WERI-Rb-1 (cell line): Measurements from ENCODE around the gene CRYGN.

Experiments used
- DNase-seq: peaks from one replicate; pipeline ENCODE4 v3.0.0-alpha.2; 2020
- H3K27ac ChIP-seq: fragments of 250-450 bp; sonication (Bioruptor Pico); 2 replicates; pipeline ENCODE4 v1.5.1; 2020; ENCODE audit warnings: mild to moderate bottlenecking, moderate library complexity
- H3K27me3 ChIP-seq: fragments of 250-450 bp; sonication (Bioruptor Pico); 2 replicates; pipeline ENCODE4 v1.5.1; 2021; ENCODE audit warnings: mild to moderate bottlenecking, low read depth, moderate library complexity; ENCODE audit not compliant: insufficient read depth, severe bottlenecking
- H3K36me3 ChIP-seq: fragments of 250-450 bp; sonication (Bioruptor Pico); 2 replicates; pipeline ENCODE4 v1.5.1; 2020; ENCODE audit warnings: mild to moderate bottlenecking, moderate library complexity
- H3K4me3 ChIP-seq: 2 replicates; pipeline ENCODE4 v1.5.1; 2011; ENCODE audit warnings: low read depth, mild to moderate bottlenecking, control low read depth, low read length
- H3K9me3 ChIP-seq: fragments of 250-450 bp; sonication (Bioruptor Pico); 2 replicates; pipeline ENCODE4 v1.5.1; 2021; ENCODE audit warnings: mild to moderate bottlenecking, moderate library complexity; ENCODE audit not compliant: severe bottlenecking
- TF ChIP-seq, protein P1 (sequence below): IDR thresholded peaks from 2 replicates; pipeline ENCODE4 v1.5.1; 2011; ENCODE audit warnings: low read depth, mild to moderate bottlenecking, control low read depth, inconsistent platforms, low read length

CRYGN gene

DNA sequence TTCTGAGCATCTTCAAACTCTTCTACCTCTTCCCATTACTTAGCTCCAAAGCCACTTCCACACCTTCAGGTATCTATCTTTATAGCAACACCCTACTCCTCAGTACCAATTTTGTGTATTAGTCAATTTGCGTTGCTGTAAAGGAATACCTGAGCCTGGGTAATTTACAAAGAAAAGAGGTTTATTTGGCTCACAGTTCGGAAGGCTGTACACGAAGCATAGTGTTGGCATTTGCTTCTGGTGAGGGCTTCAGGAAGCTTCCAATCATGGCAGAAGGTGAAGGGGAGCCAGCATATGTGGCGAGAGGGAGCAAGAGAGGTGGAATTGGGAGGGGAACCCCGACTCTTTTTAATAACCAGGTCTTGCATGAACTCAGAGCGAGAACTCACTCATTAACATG lies 17.6 kb upstream of the CRYGN start:
- H3K27me3 ChIP-seq, result no peaks in the 10 kb centered on the region
- no peak for DNase-seq
- TF ChIP-seq, protein P1, sequence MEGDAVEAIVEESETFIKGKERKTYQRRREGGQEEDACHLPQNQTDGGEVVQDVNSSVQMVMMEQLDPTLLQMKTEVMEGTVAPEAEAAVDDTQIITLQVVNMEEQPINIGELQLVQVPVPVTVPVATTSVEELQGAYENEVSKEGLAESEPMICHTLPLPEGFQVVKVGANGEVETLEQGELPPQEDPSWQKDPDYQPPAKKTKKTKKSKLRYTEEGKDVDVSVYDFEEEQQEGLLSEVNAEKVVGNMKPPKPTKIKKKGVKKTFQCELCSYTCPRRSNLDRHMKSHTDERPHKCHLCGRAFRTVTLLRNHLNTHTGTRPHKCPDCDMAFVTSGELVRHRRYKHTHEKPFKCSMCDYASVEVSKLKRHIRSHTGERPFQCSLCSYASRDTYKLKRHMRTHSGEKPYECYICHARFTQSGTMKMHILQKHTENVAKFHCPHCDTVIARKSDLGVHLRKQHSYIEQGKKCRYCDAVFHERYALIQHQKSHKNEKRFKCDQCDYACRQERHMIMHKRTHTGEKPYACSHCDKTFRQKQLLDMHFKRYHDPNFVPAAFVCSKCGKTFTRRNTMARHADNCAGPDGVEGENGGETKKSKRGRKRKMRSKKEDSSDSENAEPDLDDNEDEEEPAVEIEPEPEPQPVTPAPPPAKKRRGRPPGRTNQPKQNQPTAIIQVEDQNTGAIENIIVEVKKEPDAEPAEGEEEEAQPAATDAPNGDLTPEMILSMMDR, result no peak
- H3K36me3 ChIP-seq, result no peaks in the 10 kb centered on the region
- no peak overlapping the region for H3K27ac ChIP-seq
- H3K4me3 ChIP-seq, result no peak overlapping the region
- peaks cover 5% of the 10 kb centered on the region for H3K9me3 ChIP-seq

DNA sequence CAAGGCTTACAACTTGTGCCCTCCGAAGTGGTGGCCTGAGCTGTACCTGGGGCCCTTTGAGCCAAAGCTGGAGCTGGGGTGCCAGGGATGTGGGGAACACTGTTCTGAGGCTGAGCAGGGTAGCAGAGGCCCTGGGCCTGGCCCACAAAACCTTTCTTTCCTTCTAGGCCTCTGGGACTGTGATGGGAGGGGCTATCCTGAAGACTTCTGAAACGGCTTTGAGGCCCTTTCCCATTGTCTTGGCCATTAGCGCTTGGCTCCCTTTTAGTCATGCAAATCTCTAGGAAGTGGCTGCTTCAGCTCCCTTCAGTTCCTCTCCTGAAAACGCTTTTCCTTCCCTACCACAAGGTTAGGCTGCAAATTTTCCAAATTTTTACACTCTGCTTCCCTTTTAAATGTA lies 16.8 kb upstream of the CRYGN start:
- Histone ChIP-seq H3K9me3 (no peaks in the 10 kb centered on the region), H3K27ac (no peak overlapping the region), H3K27me3 (no peaks in the 10 kb centered on the region), H3K4me3 (no peak overlapping the region), H3K36me3 (no peaks in the 10 kb centered on the region)
- TF ChIP-seq, protein P1, result no peak
- no peak for DNase-seq

DNA sequence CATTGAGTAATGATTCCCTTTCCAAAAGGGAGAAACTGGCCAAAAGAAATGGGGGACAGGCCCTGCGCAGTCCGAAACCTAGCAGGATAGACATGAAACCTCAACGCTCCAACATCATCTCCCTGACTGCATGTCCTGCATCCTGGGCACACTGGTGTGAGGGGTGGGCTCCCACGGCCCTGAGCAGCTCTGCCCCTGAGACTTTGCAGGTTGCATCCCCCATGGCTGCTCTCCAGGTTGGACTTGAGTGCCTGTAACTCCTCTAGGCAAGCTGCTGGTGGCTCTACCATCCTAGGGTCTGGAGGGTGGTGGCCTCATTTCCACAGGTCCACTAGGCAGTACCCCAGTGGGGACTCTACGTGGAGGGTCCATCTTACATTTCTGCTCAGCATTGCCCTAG lies 16.3 kb upstream of the CRYGN start:
- H3K9me3 ChIP-seq, result no peaks in the 10 kb centered on the region
- no peak overlapping the region for H3K27ac ChIP-seq
- TF ChIP-seq, protein P1, result no peak
- H3K36me3 ChIP-seq, result no peaks in the 10 kb centered on the region
- no peak for DNase-seq
- no peak overlapping the region for H3K4me3 ChIP-seq
- no peaks in the 10 kb centered on the region for H3K27me3 ChIP-seq

DNA sequence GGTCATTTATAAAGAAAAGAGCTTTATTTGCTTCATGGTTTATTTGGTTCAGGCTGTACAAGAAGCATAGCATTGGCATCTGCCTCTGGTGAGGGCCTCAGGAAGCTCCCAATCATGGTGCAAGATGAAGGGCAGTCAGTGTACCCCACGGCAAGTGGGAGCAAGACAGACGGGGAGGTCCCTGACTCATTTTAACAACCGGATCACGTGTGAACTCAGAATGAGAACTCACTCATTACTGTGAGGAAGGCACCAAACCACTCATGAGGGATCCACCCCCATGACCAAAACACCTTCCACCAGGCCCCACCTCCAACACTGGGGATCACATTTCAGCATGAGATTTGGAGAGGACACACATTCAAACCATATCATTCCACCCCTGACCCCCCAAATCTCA lies 15.7 kb upstream of the CRYGN start:
- no peaks in the 10 kb centered on the region for H3K9me3 ChIP-seq

DNA sequence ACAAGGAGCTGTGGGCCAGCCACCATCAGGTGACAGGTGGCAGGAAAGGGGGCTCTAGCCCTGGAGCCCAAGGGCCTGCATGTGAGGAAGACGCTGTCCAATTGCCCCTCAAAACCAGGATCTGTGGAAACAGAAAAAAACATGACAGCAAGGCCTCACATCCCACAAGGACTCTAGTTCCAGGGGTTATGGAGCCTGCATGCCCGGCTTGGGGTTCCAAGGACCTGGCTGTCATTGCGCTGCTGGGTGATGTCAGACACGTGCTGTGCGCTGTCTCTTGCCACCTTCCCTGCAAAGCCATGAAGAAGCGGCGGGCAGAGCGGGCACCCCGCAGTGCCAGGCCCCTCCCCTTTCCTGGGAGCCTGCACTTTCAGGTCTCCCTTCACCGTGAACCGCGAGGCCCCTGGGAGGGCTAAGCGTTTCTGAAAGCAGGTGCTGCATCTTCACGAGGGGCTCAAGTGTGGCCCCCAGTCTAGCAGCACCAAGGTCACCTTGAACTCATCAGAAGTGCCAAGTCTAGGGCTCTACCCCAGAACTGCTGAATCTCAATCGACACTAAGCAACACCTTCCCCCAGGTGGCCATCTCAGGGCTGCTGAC lies 15.1 kb upstream of the CRYGN start:
- TF ChIP-seq, protein P1, result no peak
- Histone ChIP-seq H3K27me3 (no peaks in the 10 kb centered on the region), H3K27ac (no peak overlapping the region), H3K9me3 (no peaks in the 10 kb centered on the region), H3K36me3 (no peaks in the 10 kb centered on the region), H3K4me3 (no peak overlapping the region)
- DNase-seq, result no peak

More for the DNA sequence above, 15.7 kb upstream of the CRYGN start:
- no peaks in the 10 kb centered on the region for H3K27me3 ChIP-seq
- H3K4me3 ChIP-seq, result no peak overlapping the region
- no peak for DNase-seq
- TF ChIP-seq, protein P1, result no peak
- no peak overlapping the region for H3K27ac ChIP-seq
- H3K36me3 ChIP-seq, result no peaks in the 10 kb centered on the region

DNA sequence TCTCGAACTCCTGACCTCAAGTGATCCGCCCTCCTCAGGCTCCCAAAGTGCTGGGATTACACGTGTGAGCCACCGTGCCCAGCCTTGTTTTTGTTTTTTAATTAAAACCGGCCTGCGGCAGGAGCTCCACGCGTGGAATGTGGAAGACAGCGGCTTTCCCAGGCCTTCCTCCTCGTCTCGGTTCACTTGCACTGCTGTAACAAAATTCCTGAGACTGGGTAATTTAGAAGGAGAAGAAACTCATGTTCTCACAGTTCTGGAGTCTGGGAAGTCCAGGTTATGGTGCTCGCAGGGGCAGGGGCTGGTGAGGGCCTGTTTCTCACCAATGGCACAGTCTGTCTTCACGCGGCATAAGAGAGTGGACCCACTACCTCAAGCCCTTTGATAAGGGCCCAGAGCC lies 14.4 kb upstream of the CRYGN start:
- Histone ChIP-seq H3K36me3 (no peaks in the 10 kb centered on the region), H3K4me3 (no peak overlapping the region), H3K9me3 (no peaks in the 10 kb centered on the region), H3K27ac (no peak overlapping the region), H3K27me3 (no peaks in the 10 kb centered on the region)
- TF ChIP-seq, protein P1, result no peak
- DNase-seq, result no peak
